ENCODE data around the gene PITPNC1. TPM values are rescaled to one million over a fixed set of nuclear protein-coding genes. Genes with fewer than 3 reads are reported as not detected.

PITPNC1 gene
- total RNA-seq, 2 donors from 2014 or later: 12.5 to 18.1 TPM

DNA sequence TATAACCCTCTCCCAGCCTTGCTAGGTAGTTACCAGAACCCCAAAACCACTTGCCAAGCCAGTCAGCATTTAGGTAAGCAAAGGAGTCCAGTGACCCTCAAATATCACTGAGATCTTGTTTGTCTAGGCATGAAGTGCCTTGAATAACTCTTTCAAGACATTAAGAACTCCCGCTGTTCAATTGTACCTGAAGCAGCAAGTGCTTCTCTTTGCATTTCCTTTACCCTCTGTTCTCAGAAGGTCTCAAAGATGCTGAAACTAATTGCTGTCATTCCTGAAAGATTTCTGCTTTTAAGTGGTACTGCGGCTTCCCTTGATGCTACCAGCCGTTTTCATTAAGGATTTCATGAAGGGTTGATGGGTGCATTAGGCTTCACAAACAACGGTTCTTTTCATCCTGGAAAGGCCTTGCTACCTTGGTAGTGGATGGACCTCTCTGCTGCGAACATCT lies 142.7 kb downstream of the PITPNC1 start:
- Histone ChIP-seq H3K4me3 (no peak overlapping the region), H3K27me3 (no peaks in the 10 kb centered on the region), H3K4me1 (peaks cover 0 to 34% of the 10 kb centered on the region in 2 donors), H3K9me3 (no peaks in the 10 kb centered on the region), H3K27ac (no peak overlapping the region), H3K36me3 (no peaks in the 10 kb centered on the region)
- no peak for DNase-seq (ENCODE audit: low spot score)
- TF ChIP-seq, protein P1, sequence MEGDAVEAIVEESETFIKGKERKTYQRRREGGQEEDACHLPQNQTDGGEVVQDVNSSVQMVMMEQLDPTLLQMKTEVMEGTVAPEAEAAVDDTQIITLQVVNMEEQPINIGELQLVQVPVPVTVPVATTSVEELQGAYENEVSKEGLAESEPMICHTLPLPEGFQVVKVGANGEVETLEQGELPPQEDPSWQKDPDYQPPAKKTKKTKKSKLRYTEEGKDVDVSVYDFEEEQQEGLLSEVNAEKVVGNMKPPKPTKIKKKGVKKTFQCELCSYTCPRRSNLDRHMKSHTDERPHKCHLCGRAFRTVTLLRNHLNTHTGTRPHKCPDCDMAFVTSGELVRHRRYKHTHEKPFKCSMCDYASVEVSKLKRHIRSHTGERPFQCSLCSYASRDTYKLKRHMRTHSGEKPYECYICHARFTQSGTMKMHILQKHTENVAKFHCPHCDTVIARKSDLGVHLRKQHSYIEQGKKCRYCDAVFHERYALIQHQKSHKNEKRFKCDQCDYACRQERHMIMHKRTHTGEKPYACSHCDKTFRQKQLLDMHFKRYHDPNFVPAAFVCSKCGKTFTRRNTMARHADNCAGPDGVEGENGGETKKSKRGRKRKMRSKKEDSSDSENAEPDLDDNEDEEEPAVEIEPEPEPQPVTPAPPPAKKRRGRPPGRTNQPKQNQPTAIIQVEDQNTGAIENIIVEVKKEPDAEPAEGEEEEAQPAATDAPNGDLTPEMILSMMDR (IDR thresholded peaks at IDR 0.05): no peak

DNA sequence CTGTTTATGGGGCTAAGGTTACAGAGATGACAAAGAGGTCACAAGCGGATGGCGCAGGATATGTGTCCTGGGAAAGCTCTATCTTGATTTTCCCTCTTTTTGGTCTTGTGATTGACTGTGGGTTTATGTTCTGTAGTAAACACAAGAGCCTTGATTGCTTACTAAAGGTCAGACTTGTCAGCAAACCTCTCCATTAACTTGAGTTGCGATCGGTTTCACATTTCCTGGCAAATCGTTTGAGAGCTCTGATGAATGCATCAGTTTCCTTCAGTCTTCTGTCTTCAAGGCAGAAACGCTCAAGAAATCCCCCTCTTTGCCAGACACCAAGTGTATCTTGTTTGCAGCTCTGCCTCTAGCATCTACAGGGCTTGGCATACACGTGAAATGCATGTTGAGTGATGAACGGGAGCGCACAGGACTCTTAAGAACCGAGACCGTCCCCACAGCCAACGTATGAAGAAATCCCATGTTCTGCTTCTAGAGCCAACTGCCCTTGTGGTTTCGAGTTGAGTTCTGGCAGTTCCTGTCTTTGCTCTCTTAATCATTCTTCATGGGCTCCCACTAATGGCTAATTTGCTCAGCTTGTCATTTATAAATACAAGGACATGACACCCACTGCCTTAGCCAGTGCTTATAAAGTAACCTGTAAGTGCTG lies 143.3 kb downstream of the PITPNC1 start:
- Histone ChIP-seq H3K27ac (no peak overlapping the region), H3K27me3 (no peaks in the 10 kb centered on the region), H3K36me3 (no peaks in the 10 kb centered on the region), H3K4me3 (no peak overlapping the region), H3K4me1 (peaks cover 0 to 29% of the 10 kb centered on the region in 2 donors), H3K9me3 (no peaks in the 10 kb centered on the region)
- TF ChIP-seq, protein P1 (IDR thresholded peaks at IDR 0.05): no peak
- DNase-seq (ENCODE audit: low spot score): no peak

DNA sequence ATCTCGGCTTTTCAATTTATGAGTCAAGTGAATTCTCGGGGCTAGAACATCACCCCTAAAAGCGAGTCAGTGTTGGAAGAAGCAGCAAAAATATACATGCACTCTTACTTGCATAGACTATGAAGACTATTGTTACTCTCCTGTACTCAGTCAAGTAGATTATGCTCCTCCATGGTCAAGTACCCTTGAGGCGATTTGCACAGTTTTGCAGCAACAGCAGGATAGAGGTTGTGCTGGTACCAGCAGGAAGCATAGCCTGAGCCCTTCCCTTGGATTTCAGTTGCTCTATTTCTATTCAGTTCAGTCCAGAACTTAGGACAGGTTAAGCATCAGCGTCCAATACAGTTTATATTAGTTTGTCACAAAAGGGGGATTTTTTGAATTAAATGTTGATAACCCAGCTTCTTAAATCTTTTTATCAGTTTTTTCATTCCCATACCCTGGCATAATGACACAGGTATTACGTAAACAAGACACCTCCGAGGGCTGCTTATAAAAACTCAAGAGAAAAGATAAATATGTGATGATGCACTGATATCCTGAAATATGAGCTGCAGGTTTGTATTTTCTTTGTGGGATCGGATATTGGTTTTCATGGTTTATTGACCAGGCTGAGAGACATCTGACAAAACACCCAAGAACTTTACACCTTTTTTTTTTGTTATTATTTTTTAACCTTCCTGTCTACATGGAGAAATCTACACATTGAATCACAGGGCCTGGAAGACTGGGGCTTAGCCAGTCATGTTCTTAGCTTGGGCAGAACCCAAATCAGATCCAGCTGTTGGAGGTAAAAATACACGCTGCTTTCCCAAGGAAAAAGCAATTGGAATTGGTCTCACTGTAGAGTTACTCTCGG lies 144.1 kb downstream of the PITPNC1 start:
- H3K4me3 ChIP-seq: no peak overlapping the region
- TF ChIP-seq, protein P1 (IDR thresholded peaks at IDR 0.05): no peak
- peaks cover 0 to 21% of the 10 kb centered on the region in 2 donors for H3K4me1 ChIP-seq
- H3K36me3 ChIP-seq: no peaks in the 10 kb centered on the region
- H3K27ac ChIP-seq: no peak overlapping the region
- H3K27me3 ChIP-seq: no peaks in the 10 kb centered on the region
- DNase-seq (ENCODE audit: low spot score): no peak
- no peaks in the 10 kb centered on the region for H3K9me3 ChIP-seq

DNA sequence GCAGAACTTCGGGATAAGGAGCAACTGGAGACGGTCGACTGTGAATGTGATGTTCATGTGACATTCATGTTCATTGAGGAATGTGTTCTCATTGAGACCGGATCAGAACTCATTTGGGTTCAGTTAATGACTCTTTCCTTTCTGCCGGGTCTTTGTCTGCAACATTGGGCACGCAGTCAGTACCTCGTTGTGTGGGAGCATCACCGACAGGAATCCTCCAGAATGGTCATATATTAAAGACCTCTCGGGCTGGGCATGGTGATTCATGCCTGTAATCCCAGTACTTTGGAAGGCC lies 144.6 kb downstream of the PITPNC1 start:
- H3K27ac ChIP-seq: no peak overlapping the region
- DNase-seq (ENCODE audit: low spot score): no peak
- no peak overlapping the region for H3K4me3 ChIP-seq
- H3K27me3 ChIP-seq: no peaks in the 10 kb centered on the region
- peaks cover 0 to 15% of the 10 kb centered on the region in 2 donors for H3K4me1 ChIP-seq
- H3K9me3 ChIP-seq: no peaks in the 10 kb centered on the region
- TF ChIP-seq, protein P1 (IDR thresholded peaks at IDR 0.05): no peak
- no peaks in the 10 kb centered on the region for H3K36me3 ChIP-seq

DNA sequence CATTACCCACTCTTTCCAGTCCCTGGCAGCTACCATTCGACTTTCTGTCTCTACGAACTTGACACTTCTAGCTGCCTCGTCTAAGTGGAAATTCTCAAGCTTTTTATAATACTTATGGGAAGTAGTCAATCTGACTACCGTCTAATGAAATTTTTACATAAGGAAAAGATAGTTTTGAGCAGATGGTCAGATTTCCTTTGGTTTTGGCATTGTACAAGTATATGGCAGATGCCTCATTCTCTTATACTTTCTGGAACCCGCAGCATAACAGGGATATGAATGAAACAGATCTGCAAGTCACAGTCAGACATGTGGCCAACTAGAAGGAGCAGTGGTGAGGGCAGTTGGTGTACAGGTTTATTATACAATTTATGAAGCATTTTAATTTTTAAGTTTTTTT lies 146.0 kb downstream of the PITPNC1 start:
- TF ChIP-seq, protein P1 (IDR thresholded peaks at IDR 0.05): no peak
- no peak overlapping the region for H3K27ac ChIP-seq
- DNase-seq (ENCODE audit: low spot score): no peak

More for the DNA sequence above, 146.0 kb downstream of the PITPNC1 start:
- H3K4me3 ChIP-seq: no peak overlapping the region
- no peaks in the 10 kb centered on the region for H3K27me3 ChIP-seq
- no peaks in the 10 kb centered on the region for H3K36me3 ChIP-seq
- H3K9me3 ChIP-seq: no peaks in the 10 kb centered on the region
- peaks cover 0 to 15% of the 10 kb centered on the region in 2 donors for H3K4me1 ChIP-seq

Measured in right atrium auricular region (tissue), 2 donors.